GM18861 (cell line): Measurements from ENCODE around the gene MSX2.

Source experiments
- ATAC-seq: cut with Tn5 transposase; IDR thresholded peaks from one replicate; pipeline ENCODE4 v1.9.1; 2021; ENCODE audit not compliant: unreplicated experiment

The MSX2 gene

DNA sequence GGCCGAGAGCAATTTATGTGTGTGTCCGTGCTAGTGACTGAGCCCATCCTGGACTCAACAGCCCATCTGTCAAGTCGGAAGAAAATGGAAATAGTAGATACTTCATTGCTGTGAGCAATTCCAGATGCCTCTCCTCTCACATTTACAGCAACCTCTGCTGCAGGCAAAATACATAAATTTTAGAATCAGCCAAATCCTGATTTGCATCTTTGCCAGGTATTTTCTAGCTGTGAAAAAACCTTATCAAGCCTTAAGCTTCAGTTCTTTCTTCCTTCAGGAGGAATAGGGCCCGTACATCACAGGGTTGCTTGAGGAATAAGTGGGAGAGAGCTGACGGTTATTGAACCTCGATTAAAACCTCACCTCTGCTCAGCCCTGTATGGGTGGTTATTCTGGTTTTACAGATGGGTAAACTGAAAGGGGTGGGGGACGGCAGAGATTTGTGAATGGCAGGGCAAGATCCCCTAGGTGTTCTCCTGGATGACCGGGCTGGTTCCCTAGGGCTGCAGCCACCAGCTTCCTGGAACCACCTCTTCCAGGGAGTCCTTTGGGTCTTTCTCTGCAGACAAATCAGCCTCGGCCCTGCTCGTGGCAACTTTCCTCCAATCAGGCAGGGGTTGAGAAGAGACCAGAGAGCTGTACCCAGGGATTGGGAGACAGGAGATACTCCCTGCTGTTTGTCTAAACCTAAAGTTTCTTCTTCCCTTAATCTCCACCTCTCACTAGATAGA, 5.3 kb upstream of the MSX2 start:
- no peak for ATAC-seq

DNA sequence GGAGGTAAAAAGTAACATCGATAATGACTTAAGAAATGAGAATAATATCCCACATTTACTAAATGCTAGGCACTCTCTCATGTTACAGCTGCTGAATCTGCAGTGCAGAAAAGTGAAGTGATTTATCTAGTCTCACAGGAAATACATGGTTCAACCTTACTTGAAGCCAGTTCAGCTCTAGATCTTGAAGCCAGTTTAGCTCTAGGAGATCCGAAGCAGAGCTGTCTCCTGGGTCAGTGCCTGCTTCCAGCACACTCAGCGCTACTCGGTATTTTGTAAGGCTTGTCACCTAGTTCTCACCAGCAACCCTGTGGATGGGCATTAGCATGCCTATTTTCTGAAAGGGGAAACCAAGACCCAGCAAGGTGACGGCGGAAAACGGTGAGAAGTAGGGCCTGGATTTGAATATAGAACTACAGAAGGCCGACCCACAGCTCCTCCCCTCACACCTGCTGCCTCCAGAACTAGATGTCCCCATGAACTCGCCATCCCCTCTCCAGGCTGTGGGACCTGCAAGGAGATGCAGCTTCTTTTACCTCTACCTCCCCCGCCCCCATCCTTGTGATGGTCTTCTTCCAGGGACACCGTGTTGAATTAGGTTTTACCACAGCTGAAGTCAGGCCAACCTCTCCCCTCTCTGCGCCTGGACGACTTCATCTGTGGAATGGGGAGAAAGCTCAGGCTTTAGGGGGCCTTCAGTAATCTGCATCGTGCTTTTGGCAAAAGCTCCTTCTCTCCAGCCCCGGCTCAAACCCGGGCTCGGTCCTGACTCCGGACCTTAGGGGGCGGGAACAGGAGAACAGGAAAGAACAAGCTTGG, 4.4 kb upstream of the MSX2 start:
- ATAC-seq, result no peak

DNA sequence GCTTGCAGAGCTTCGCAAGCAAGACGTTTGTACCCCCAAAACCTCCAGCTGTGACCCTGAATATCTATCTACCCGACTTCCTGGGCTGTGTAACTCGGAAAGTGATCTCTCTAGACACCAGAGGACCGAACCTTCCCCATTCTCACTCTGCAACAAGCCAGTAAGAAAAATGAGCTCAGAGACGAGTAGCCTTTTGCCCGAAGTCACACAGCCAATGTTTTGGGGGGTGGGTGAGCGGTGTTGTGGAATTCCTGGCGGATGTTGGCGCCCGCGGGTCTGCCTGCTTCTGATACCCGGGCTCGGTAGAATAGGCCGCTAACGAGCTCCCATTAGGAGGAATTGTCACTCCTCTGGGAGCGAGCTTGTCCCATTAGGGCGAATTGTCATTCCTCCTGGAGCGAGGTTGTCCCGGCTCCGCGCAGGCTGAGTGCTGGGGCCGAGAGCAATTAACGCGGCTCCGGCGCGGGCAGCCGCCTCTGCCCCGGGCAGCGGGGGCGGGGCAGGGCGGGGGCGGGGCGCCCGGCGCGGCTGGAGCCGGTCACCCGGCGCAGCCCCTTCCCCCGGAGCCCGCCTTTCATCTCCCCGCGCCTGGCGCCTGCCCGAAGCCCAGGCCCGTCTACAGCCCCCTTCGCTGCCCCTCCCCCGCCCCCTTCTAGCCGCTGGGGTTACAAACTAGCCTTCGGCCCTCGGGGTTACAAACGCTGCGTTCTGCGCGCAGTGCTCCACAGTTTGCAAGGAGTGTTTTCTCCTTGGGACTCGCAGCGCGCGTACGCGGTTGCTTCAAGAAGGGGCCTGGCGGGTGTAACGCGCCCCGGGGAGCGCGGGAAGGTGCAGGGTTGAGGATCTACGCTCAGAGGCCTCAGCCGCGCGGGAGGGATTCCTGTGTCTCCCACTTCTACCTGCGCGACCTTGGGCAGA, 3.5 kb upstream of the MSX2 start:
- ATAC-seq, result no peak

DNA sequence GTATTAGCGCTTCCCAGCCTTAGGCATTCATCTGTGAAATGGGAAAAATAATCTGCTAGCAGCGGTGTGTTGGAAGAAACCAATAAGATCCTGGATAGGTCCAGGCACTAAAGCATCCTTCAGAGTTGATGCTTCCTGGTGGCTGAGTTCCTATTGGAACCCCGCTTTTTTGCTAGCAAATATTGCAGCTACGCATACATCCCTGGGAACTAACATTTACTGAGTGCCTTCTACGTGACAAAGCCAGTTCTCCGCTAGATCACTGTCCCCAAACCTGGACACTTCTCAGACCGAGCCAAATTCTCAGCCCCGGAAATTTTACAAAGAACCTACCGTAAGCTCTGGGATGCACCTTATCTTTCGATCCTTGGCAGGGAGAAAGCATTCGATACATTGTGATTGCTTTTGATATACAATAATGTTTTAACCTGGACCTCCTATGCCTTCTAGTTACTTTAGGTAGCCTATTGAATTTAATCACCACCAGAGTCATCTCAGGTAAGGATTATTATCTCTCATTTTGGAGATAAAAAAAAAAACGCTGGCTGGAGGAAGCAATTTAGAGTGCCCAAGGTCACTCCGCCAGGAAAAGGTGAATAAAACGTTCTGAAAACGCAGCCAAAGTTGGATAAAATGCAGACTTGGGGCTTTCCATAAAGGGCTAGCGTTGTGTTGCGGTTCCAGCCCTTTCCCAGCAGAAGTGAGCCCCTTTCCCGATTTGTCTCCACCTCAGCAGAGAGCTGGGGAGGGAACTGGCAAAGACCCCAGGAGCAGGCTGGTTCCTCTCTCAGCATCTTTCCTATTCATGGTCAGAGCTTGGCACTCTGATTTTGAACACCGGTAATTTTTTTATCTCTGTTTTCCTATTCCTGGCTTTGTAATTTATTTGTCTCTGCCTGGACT, 2.6 kb upstream of the MSX2 start:
- no peak for ATAC-seq

DNA sequence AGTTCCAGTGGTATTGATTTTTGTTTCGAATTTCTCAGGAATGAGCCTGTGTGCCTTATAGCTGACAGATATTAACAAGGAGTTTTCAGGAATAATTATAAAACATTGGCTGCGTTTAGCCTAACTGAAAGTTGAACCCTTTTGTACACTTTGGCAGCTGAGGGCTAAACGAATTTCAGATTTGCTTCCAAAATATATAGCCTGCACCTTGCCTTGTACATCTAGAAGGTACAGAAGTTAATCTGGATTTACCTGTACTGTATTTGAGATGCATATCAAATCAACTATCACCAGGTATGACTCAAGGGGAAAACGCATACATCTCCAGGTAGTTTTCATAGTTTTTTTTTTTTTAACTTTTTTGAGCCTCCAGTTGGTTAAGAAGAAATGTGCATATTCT, 1.9 kb upstream of the MSX2 start:
- ATAC-seq, result no peak

DNA sequence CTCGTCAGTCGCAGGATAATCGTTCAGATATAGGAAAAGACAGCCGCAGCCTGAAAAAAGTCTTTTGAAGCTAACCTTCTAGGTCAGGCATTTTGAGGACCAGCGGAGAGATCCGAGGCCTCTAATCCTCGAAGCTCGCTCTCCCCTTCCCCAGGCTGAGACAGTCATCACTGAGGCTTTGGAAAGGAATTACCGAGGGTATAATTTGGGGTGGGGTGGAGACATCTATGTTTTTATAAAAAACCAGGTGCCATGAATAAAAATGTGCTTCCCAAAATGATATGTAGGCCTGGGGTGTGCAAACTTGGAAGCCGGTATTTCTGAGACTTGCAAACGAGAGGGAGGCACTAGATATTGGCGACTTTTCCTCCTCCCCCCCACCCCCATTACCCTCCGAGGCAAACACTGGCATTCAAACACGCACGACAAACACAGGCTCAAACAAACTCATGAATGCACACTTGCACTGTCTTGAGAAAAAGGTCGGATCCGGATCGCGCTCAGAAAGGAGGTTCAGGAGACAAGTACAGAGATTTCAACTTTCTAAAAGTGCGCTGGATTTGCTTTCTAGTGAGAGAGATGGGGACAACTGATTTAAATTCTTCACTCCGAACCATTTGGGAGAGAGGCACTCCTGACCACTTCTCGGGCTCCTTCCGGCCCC, 935 bp upstream of the MSX2 start:
- ATAC-seq, result no peak

DNA sequence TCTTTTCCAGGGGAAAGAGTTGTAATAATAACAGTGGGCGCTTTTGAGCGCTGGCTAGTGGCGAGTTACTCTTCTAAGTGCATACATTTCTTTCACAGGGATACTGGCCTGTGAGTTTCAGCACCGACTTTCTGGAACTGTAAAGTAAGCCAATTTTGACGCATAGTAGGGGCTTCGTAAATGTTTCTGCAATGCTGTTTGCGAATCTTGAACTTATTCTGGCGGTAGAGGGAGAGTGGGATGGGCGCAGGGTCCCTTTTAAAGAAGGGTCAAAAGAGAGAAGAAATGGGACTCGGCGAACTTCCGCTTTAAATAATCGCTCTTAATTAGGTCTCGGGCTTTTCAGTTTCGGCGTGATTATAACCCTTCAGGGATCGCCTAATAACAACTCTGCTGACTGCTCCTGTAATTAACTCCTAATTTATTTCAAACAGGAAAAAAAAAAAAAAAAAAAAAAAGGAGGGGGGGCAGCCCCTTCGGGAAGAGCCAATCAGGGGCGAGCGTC, 351 bp upstream of the MSX2 start:
- no peak for ATAC-seq

DNA sequence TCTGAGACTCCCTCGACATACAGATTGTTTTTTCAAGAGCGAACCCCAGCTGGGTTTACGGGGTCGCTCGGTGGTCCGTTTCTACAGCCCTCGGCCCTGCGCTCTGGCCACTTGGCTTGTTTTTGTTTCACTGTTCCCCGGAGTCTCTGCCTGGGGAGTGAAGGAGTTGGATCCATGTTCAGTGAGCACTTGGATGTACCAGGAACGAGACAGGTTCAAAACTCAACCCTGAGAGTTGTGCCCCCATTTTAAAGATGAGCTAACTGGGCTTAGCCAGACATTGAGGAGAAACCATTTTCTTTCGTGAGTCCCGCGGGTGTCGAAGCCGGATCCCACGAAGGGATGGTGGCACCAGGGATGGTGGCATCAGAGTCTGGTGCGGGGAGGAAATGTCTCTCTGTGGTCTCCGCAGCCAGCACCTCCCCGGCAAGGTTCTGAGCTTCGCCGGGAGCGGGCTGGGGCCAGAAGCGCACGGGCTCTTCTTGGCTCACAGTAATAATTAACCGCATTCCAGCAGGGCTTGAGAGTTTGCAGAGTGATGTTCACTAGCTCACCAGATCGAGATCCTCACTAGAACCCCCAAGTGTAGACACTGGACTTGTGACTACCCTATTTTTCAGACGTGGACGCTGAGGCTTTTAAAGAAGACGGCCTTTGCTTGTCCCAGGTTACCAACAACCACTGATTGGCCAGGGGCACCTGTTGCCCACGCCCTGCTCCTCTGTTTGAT, 1.0 kb downstream of the MSX2 start:
- ATAC-seq, result no peak

DNA sequence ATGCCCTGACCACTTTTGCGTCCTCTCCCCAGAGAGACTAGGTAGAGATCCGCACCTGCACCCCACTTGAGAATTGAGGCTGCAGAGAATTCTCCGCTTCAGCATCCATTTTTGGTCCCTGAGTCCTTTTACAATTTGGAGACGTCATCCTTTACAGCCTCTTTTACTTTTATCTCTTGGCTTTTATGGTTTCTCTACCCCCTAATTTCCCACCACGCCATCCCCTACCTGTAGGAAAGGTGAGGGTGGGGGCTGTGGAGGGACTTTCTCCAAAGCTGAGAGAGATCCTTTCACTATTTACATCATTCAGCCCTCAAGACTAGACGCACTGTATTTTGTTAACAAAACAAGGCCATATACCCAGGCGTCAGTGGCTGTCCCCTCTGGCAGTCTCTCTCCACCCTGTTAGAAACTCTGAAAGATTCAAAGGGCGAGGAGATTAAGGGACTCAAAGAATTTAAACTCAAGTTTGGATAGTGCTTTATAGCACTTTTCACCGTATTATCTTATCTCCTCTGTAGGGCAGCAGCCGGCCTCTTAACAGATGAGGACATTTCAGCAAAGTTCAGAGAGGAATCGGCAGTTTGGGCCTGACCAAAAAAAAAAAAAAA, 1.7 kb downstream of the MSX2 start:
- no peak for ATAC-seq

DNA sequence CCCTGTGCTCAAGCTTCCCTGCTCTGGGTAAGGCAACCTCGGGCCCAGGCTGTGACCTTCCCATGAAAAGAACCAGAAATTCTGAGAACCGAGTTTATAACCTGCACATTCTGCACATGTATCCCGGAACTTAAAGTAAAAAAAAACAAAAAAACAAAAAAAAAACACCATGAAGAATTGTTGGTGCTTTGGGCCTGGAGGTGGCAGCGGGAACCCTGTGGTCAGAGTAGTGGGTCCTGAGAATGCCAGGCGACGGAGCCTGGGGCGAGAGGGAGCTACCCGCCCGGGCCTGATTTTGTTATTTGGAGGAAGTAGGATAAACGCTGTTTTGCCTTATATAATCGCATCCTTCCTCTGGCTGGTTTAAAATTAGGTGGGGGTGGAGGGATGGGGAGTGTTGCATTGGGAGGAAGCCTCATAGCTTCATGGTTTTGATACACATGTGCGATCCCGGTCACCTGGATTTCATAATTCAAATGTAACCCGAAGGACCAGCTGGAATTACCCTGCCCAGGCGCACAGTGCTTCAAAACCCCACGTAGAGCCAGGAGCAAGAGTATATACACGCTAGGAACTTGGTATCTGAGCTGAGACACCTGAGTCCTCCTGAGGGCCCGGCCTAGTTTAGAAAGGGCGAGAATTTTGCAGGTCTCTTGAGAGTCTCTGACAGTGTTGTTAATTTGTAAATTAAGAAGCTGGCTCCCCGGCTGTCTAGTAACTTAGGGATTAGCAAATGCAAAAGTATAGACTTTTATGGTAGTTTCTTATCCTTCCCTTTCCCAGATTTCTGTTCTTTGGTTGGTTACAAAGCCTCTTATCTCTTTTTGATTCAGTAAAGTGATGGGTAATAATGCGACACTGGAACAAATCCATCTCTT, 2.8 kb downstream of the MSX2 start:
- no peak for ATAC-seq

DNA sequence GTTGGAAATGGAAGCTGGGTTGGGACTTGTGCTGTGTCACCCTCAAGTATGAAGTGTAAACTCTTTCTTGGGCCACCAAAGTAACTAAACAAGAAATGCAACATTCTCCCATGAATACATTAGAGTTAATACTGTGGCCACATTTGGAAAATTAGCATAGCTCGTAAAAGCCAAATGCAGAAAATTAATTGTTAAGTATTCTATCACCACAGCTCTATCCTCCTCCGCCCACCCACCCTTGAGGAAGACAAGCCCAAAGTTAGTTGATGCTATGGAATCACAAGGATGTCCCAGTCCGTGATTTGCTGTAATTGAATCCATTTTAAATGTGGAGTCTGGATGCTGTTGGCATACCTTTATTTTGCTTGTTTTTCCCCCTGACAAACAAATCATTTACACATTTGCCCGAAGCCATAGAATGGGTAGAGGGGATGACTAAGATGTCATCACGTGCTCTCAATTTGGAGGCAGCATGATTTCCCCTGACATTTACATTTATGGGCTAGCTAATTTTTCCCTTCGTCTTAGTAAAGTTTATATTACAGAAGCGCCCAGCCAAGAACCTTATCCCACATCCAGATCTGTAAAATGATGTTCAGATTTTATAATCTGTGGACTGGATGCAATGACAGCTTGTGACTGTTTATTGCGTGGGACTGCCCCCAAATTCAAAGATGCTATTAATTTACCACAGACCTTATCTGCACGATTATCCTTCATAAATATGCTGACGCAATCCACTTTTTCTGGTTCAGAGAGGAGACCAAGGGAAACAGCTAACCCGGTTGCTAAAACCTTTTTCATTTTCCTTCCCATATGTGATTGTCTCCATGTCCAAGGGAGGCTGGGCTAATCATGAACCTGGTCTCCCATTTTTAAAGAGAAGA, 3.7 kb downstream of the MSX2 start:
- no peak for ATAC-seq

DNA sequence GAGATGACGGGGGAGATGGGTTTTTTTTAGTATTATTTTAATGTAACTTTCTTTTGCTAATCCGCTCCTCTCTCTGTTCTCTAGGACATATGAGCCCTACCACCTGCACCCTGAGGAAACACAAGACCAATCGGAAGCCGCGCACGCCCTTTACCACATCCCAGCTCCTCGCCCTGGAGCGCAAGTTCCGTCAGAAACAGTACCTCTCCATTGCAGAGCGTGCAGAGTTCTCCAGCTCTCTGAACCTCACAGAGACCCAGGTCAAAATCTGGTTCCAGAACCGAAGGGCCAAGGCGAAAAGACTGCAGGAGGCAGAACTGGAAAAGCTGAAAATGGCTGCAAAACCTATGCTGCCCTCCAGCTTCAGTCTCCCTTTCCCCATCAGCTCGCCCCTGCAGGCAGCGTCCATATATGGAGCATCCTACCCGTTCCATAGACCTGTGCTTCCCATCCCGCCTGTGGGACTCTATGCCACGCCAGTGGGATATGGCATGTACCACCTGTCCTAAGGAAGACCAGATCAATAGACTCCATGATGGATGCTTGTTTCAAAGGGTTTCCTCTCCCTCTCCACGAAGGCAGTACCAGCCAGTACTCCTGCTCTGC, 4.8 kb downstream of the MSX2 start:
- no peak for ATAC-seq

DNA sequence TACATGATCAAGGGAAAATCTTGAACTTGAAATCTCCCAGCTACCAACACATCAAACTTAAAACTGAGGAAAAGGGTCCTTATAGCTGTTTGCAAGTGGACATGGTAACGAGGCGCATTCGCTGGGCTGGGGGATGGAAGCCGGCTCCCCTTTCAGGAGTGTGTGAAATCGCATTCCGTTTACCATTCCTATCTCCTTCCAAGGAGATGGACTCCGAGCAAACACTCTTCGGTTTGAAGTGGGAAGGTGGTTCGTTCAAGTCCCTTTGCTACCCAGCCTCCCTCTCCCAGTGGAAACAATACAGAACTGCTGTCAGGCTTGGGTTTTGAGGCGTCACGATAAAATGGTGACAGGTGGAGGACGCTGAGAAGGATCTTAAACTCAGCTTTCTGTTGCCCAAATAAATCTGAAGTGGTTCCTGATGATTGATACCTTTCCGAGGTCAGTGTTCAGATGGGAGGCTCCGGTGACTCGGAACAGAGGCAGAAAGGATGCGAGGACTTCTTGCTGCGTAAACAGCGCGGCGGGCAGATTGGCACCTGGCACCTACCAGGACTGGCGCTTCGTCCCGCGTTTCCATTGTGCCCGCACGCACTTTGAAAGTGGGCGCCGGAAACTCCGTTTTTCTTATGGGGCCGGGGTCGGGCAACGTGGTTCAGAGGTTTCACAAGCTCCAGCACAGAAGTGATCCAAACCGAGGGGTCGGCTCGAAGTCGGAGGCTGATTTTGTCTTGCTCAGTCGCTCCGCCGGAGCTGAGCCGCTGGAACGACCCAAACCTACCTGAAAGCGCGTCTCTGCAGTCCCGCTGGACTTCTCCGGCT, 7.0 kb downstream of the MSX2 start:
- ATAC-seq, result no peak

DNA sequence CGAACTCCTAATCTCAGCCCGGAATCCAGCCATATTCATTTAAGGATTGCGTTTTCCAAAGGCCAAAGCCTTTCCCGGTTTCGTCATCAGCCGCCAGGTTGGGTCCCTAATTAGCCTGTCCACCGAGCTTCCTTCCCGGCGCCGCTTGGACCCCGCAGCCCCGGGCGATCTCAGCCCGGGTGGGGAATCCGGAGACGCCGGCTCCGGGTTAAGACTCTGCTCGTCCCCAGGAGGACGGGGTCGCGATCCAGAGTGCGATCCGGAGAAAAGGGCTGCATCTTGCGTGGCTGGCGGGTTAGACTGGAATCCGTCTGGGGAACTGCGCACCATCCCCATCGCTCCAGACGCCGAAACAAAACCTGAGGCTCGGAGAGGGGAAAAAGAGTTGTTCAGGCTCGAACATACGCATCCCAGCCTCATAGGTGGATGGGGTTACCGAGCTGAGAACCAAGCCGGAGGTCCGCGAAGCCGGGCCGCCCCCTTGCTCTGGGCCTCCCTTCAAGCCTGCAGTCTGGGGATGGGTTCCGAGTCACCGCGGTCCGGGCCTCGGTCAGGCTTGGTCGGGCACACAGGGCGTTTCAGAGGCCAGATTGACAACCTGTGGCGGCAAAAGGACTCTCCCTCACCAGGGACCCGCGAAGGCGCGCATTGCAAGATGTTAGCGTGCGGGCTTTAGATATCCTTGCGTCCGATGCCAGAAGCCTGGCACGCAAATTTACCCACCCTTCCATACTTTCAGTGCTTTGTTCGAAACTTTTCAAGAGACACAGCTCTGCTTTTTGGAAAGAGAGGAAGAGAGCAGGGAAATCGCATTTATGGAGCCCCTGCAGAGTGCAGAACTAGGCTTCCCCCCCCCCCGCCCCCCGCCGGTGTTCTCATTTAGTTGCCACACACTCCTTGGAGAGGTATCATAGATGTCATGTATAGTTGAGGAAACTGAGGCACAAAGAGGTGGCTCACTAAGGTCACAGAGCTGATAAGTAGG, 7.9 kb downstream of the MSX2 start:
- ATAC-seq, result no peak
